Stimulated activated naive CD4-positive, alpha-beta T cell treated with Interleukin-2 at 50 U/mL for 16 hours (primary cell): Measurements from ENCODE around the gene CYP20A1.
"Not testable (repeated sequence)": the region's sequence is repeated elsewhere in the genome, so short reads cannot be mapped to it uniquely, and the experiment has no call there.

ENCODE experiments used
- DNase-seq: peaks from one replicate; lab custom pipeline; 2025; lab: John Stamatoyannopoulos, UW

The CYP20A1 gene, protein sequence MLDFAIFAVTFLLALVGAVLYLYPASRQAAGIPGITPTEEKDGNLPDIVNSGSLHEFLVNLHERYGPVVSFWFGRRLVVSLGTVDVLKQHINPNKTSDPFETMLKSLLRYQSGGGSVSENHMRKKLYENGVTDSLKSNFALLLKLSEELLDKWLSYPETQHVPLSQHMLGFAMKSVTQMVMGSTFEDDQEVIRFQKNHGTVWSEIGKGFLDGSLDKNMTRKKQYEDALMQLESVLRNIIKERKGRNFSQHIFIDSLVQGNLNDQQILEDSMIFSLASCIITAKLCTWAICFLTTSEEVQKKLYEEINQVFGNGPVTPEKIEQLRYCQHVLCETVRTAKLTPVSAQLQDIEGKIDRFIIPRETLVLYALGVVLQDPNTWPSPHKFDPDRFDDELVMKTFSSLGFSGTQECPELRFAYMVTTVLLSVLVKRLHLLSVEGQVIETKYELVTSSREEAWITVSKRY

DNA sequence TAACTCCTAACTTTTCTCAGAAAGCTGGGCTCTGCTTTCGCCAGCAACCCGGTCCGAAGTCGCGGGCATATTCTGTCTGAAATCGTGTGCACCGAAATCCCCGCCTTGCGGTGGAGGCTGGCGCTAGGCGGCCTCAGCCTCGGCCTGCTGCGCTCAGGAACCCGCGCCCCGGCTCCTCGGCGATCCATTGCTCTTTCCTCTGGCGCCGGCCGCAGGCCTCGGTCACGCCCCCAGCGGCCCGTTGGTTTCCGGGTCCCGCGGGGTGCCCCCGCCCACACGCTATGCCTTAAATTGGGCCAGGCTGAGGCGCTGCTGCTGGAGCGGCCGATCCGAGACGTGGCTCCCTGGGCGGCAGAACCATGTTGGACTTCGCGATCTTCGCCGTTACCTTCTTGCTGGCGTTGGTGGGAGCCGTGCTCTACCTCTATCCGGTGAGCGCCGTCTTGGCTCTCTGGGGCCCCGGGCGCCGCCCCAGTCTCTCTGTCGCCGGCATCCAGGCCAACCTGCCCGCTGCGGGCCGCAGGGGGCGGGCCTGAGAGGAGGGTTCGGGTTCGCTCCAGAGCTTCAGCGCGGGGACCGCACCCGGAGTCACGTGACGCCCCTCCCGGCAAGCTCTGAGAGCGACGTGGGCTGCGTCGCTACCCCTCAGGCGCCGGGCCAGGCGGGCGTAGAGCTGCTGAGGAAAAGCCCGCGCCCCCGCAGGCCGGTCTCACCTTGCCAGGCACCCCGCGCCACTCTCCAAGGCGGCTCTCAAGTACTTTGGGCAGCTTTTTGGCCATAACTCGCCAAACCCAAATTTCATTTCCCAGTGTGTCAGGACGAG lies at the start of gene CYP20A1:
CYP20A1 (plus strand) TSS at position 315 of the 823 bp plus-strand sequence; CDS start at position 360, 45 bp downstream.
- peak; percentile 97 for DNase-seq

DNA sequence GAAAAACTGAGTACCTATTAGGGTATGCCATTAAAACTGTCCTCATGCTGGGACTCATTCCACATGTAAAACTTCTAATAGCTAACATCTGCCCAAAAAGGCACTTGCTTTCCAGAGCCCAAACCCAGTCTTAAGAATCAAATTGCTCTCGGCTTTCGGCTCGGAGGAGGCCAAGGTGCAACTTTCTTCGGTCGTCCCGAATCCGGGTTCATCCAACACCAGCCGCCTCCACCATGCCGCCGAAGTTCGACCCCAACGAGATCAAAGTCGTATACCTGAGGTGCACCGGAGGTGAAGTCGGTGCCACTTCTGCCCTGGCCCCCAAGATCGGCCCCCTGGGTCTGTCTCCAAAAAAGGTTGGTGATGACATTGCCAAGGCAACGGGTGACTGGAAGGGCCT lies 48.3 kb upstream of the CYP20A1 start:
- not testable (repeated sequence) for DNase-seq

- not testable (repeated sequence) for DNase-seq
These were observed 47.8 kb upstream of the CYP20A1 start for GRCh38 chr2:203191026-203191425.

DNA sequence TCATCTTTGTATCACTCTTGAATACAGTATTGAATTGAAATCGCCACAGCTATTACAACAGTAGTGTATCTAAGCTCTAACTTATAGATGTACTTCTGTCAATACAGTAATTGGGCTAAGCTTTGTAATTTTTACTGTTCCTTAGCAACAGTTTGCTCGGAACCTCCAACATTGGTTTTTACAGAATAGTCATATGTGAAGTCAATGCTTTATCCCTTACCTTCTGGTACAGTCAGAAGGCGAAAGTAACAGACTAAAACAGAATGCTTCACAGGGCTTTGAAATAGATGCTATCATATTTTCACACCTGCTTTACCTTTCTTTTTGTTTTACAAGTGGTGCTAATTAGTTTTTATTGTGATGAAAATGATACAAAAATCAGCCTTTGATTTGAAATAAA lies 46.9 kb upstream of the CYP20A1 start:
- DNase-seq = no peak

- no peak for DNase-seq
These were observed 43.3 kb upstream of the CYP20A1 start for GRCh38 chr2:203195331-203196036.

DNA sequence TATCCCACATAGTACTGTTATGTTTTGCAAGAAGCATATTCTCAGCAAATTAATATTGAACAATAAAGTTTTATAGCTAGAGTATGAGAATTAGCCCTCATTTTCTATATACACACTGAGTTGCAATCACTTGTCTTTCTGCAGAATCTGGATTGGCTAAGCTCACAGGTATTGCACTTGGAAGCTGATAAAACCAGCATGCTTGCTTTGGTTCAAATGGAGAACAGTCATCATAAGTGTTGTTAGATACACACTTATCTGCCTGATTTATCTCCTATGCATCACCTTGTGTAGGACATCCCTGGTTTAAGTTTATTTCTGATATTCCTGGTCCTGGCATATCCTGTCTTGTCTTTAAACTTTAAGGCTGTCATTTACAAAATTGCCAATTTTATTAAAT lies 38.0 kb upstream of the CYP20A1 start:
- no peak for DNase-seq

DNA sequence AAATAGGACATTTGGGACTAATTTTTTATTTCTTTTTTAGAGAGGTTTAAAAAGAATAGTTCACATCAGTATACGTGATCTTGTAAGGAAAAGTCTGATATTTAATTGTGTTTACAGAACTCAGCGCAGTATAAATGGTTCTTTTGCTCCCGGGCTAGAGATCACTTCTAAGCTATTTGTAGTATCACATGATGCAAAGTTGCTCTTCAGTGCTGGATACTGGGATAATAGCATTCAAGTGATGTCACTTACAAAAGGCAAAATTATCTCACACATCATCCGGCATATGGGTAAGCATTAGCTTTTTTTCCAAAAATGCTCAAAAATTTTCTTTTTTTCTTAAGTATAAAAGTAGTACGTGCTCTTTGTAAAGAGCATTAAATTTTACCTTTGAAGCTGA lies 37.4 kb upstream of the CYP20A1 start:
- DNase-seq = no peak

DNA sequence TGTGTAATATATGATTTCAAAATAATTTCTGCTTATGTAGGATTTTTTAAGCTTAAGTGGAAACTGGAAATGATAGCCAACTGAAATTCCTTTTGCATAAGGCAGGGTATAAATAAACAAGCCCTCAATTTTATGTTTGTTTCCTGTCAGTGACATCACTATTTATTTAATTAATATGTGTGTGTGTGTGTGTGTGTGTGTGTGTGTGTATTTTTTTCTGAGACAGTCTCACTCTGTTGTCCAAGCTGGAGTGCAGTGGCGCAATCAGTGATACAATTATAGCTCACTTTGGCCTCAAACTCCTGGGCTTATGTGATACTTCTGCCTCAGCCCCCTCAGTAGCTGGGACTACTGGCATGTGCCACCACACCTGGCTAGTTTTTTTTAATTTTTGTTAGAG lies 29.3 kb upstream of the CYP20A1 start:
- DNase-seq = no peak

- DNase-seq = no peak
These were observed 13.3 kb upstream of the CYP20A1 start for GRCh38 chr2:203225423-203226039.

DNA sequence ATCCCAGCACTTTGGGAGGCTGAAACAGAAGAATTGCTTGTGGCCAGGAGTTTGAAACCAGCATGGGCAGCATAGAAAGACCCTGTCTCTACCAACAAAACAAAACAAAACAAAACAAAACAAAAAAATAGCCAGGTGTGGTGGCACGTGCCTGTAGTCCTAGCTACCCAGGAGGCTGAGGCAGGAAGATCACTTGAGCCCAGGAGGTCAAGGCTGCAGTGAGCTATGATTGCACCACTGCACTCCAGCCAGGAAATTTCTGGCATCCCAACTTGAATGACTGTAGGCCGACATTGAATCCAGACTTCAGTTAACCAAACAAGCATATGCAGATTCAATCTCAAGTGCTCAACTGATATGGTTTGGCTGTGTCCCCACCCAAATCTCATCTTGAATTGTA lies 9.1 kb upstream of the CYP20A1 start:
- DNase-seq = not testable (repeated sequence)

DNA sequence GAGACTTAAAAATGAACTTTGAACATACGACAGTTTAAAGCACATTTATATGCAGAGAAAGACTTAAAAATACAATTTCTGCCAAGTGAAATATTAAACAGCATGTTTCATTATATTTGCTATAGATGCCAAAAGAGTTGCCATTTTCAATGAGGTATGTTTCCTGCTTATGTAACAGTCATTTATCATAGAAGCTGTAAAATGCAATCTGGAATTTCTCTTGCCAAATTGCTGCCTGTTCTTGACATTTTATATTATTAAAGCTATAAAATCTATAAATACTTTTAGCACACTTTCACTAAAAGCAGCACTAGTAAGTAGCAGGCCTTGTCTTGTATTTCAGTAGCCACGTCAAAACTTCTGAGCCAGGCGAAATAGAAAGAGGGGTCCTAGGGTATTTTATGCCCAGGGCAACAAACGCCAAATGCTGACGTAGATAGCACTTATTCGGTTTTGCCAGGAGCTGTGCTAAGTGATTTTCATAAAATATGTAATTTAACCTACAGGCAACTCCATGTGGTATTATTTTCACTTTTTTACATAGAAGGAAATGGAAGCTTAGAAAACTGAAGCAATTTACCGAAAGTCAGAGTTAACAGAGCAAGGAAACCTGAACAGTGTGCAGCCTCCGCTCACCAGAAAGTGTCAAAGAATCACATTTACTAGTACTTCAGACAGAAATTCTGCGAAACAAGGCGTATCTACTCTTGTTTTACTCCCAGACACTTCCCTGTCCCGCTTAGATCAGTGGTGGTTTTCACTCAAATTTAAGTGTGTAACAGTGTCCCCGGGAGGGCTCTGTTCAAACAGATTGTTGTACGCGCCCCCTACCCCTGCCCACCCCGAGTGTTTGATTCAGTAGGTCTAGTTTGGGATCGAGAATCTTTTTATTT lies 1.2 kb upstream of the CYP20A1 start:
- DNase-seq = no peak

DNA sequence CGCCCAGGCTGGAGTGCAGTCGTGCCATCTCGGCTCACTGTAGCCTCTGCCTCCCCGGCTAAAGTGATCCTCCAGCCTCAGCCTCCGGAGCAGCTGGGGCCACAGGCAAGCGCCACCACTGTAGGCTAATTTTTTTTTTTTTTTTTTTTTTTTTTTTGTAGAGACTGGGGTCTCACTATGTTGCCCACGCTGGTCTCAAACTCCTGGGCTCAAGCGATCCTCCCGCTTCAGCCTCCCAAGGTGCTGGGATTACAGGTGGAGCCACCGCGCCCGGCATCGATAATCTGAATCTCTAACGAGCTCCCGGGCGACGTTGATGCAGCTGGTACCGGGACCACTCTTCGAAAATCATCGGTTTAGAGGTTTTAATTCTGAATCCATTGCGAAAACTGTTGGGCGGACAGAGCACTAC lies 520 bp upstream of the CYP20A1 start:
- no peak for DNase-seq

- DNase-seq = no peak
These were observed 1.7 kb downstream of the CYP20A1 start for GRCh38 chr2:203240491-203240890.

DNA sequence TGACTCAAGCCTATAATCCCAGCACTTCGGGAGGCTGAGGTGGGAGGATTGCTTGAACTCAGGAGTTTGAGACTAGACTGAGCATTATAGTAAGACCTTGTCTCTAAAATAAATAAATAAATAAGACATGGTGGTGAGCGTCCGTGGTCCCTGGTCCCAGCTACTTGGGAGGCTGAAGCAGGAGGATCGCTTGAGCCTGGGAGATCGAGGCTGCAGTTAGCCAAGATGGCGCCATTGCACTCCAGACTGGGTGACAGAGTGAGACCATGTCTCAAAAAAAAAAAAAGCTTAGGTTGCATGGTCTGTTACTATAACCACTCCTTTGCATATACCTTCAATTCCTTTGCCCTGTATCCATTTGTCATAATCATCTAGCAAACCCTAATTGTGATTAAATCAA lies 3.7 kb downstream of the CYP20A1 start:
- no peak for DNase-seq

DNA sequence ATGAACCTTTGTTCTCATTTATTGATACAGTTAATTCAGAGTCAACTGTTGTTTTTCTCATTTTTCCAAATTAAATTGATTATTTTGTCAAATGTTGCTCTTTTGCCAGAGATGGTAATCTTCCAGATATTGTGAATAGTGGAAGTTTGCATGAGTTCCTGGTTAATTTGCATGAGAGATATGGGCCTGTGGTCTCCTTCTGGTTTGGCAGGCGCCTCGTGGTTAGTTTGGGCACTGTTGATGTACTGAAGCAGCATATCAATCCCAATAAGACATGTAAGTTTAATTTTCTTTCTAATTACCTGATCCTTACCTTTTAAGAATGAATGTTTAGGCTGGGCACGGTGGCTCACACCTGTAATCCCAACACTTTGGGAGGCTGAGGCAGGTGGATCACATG lies 7.8 kb downstream of the CYP20A1 start:
- DNase-seq = no peak

GRCh38 chr2:203252818-203253217 lies 14.0 kb downstream of the CYP20A1 start:
- no peak for DNase-seq

GRCh38 chr2:203253422-203254095 lies 14.7 kb downstream of the CYP20A1 start:
- DNase-seq = not testable (repeated sequence)

DNA sequence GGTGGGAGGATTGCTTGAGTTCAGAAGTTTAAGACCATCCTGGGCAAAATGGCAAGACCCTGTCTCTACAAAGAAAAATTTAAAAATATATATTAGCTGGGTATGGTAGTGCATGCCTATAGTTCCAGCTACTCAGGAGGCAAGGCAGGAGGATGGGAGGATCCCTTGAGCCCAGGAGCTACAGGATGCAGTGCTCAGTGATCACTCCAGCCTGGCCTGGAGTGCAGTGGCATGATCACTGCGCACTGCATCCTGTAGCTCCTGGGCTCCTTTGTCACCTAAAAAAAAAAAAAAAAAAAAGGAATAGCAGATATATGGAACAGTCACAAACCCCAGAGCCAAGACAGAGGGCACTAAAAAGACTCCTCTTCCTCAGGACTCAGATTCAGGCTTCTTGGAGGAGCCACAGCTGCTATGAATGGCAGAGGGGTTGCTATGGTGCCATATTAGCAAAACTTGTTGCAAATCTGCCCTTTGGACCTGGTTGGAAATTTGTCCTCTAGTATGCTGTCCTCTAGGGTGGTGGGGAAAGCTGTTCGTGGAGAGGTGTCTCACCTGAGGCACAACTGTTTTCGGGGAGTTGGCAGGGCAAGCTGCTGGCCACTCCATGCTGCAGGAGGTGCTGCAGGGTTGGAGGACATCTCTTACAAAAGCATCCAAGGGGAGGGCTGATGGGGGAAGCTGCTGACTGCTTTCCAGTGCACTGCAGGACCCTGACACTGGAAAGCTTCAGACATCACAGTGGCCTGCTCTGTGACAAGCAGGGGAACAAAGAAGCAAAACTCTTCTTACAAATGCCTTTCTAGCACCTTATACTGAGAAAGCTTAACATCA lies 22.7 kb downstream of the CYP20A1 start:
- no peak for DNase-seq

DNA sequence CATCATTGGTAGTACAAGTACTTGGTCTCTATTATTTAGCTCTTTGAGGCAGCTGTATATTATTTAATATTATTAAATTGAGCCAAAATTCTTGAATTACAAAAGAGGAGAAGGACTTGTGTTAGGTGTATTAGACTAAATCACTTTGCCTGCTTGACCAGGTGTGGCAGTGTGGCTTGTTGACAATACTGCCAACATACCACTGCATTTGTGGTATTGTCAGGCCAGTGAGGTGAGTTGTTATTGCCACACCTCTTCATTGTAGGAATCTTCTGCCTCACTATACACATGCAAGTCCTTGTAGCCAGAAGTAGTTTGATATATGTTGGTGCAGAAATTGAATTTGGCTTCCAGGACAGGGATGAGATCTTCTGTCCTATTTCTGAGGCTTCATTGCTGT lies 40.5 kb downstream of the CYP20A1 start:
- no peak for DNase-seq
